ENCODE results near the gene TPGS1.

The TPGS1 gene

GRCh38 chr19:547836-548720 is 40.8 kb downstream of the TPGS1 start:
- DNase-seq (no peak), ATAC-seq (no peak)
- no peaks in the 10 kb centered on the region for H3K9me3 Mint-ChIP-seq
- H3K27ac Mint-ChIP-seq: no peak overlapping the region
- H3K4me1 Mint-ChIP-seq: peaks cover 25% of the 10 kb centered on the region
- H3K27me3 Mint-ChIP-seq: no peaks in the 10 kb centered on the region
- H3K36me3 Mint-ChIP-seq (ENCODE audit: low read depth): peaks cover 6% of the 10 kb centered on the region
- H3K4me3 Mint-ChIP-seq: no peak overlapping the region

GRCh38 chr19:548886-549830 is 41.9 kb downstream of the TPGS1 start:
- no peaks in the 10 kb centered on the region for H3K9me3 Mint-ChIP-seq

GRCh38 chr19:554817-555216 is 47.5 kb downstream of the TPGS1 start:
- H3K27ac Mint-ChIP-seq: no peak overlapping the region

More at GRCh38 chr19:548886-549830, 41.9 kb downstream of the TPGS1 start:
- Mint-ChIP-seq H3K27me3 (no peaks in the 10 kb centered on the region), H3K36me3 (ENCODE audit: low read depth) (peaks cover 4% of the 10 kb centered on the region), H3K4me3 (no peak overlapping the region), H3K27ac (no peak overlapping the region), H3K4me1 (peaks cover 16% of the 10 kb centered on the region)
- ATAC-seq: no peak
- DNase-seq: no peak

GRCh38 chr19:555474-555808 is 48.1 kb downstream of the TPGS1 start:
- Mint-ChIP-seq H3K27ac (no peak overlapping the region), H3K4me3 (no peak overlapping the region), H3K4me1 (no peaks in the 10 kb centered on the region), H3K27me3 (no peaks in the 10 kb centered on the region), H3K36me3 (ENCODE audit: low read depth) (no peaks in the 10 kb centered on the region), H3K9me3 (no peaks in the 10 kb centered on the region)
- no peak for DNase-seq
- ATAC-seq: no peak

More at GRCh38 chr19:554817-555216, 47.5 kb downstream of the TPGS1 start:
- no peaks in the 10 kb centered on the region for H3K36me3 Mint-ChIP-seq (ENCODE audit: low read depth)
- H3K9me3 Mint-ChIP-seq: no peaks in the 10 kb centered on the region
- no peaks in the 10 kb centered on the region for H3K4me1 Mint-ChIP-seq
- ATAC-seq (no peak), DNase-seq (no peak)
- H3K27me3 Mint-ChIP-seq: no peaks in the 10 kb centered on the region
- no peak overlapping the region for H3K4me3 Mint-ChIP-seq

- DNase-seq (no peak), ATAC-seq (no peak)
- no peaks in the 10 kb centered on the region for H3K27me3 Mint-ChIP-seq
- H3K4me3 Mint-ChIP-seq: no peak overlapping the region
- H3K36me3 Mint-ChIP-seq (ENCODE audit: low read depth): no peaks in the 10 kb centered on the region
- H3K27ac Mint-ChIP-seq: no peak overlapping the region
- H3K4me1 Mint-ChIP-seq: no peaks in the 10 kb centered on the region
- H3K9me3 Mint-ChIP-seq: no peaks in the 10 kb centered on the region
Observed at GRCh38 chr19:556611-557382, 49.5 kb downstream of the TPGS1 start.

- H3K27ac Mint-ChIP-seq: no peak overlapping the region
- no peaks in the 10 kb centered on the region for H3K27me3 Mint-ChIP-seq
- DNase-seq: no peak
- ATAC-seq: no peak
- H3K4me1 Mint-ChIP-seq: no peaks in the 10 kb centered on the region
- no peaks in the 10 kb centered on the region for H3K36me3 Mint-ChIP-seq (ENCODE audit: low read depth)
- no peak overlapping the region for H3K4me3 Mint-ChIP-seq
- H3K9me3 Mint-ChIP-seq: no peaks in the 10 kb centered on the region
Observed at GRCh38 chr19:558770-559439, 51.6 kb downstream of the TPGS1 start.

GRCh38 chr19:560121-560520 is 52.8 kb downstream of the TPGS1 start:
- no peak overlapping the region for H3K27ac Mint-ChIP-seq
- no peaks in the 10 kb centered on the region for H3K27me3 Mint-ChIP-seq
- ATAC-seq (no peak), DNase-seq (no peak)
- H3K9me3 Mint-ChIP-seq: no peaks in the 10 kb centered on the region
- no peaks in the 10 kb centered on the region for H3K36me3 Mint-ChIP-seq (ENCODE audit: low read depth)
- no peak overlapping the region for H3K4me3 Mint-ChIP-seq
- H3K4me1 Mint-ChIP-seq: no peaks in the 10 kb centered on the region

- DNase-seq (no peak), ATAC-seq (no peak)
- H3K9me3 Mint-ChIP-seq: no peaks in the 10 kb centered on the region
- H3K27me3 Mint-ChIP-seq: peaks cover 6% of the 10 kb centered on the region
- peaks cover 6% of the 10 kb centered on the region for H3K36me3 Mint-ChIP-seq (ENCODE audit: low read depth)
- no peak overlapping the region for H3K27ac Mint-ChIP-seq
- peaks cover 11% of the 10 kb centered on the region for H3K4me1 Mint-ChIP-seq
- no peak overlapping the region for H3K4me3 Mint-ChIP-seq
Observed at GRCh38 chr19:566403-566802, 59.1 kb downstream of the TPGS1 start.

- no peak overlapping the region for H3K4me3 Mint-ChIP-seq
- peaks cover 6% of the 10 kb centered on the region for H3K27me3 Mint-ChIP-seq
- H3K27ac Mint-ChIP-seq: no peak overlapping the region
- no peaks in the 10 kb centered on the region for H3K9me3 Mint-ChIP-seq
- H3K4me1 Mint-ChIP-seq: peaks cover 11% of the 10 kb centered on the region
- no peak for ATAC-seq
- H3K36me3 Mint-ChIP-seq (ENCODE audit: low read depth): peaks cover 6% of the 10 kb centered on the region
- DNase-seq: no peak
Observed at GRCh38 chr19:566844-567243, 59.5 kb downstream of the TPGS1 start.

GRCh38 chr19:567296-567900 is 60.1 kb downstream of the TPGS1 start:
- Mint-ChIP-seq H3K27ac (no peak overlapping the region), H3K27me3 (peaks cover 6% of the 10 kb centered on the region), H3K4me1 (peaks cover 14% of the 10 kb centered on the region), H3K36me3 (ENCODE audit: low read depth) (peaks cover 6% of the 10 kb centered on the region), H3K9me3 (no peaks in the 10 kb centered on the region), H3K4me3 (no peak overlapping the region)
- DNase-seq (no peak), ATAC-seq (no peak)
